ENCODE results near the gene KHNYN. TPM values are rescaled to one million over a fixed set of nuclear protein-coding genes. Genes with fewer than 3 reads are reported as not detected.
"Not testable (repeated sequence)": the region's sequence is repeated elsewhere in the genome, so short reads cannot be mapped to it uniquely, and the experiment has no call there.

KHNYN gene
- total and polyA plus RNA-seq, 2 experiments from 2014 or later: 2.7 to 28.1 TPM

DNA sequence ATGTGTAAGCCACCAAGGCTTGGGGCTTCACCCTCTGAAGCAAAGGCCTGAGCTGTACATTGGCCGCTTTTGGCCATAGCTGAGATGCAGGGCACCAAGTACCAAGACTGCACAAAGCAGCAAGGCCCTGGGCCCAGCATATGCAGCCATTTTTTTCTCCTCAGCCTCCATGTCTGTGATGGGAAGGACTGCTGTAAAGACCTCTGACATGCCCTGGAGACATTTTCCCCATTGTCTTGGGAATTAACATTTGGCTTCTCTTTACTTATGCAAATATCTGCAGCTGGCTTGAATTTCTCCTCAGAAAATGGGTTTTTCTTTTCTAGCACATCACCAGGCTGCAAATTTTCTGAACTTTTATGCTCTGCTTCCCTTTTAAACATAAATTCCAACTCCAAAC, 50.2 kb downstream of the KHNYN start:
- not testable (repeated sequence) for H3F3A ChIP-seq (replicated peaks; ENCODE audit: low read depth); H3K27ac Mint-ChIP-seq; H3K4me1 ChIP-seq (ENCODE audit: insufficient read depth); H3K4me3 Mint-ChIP-seq; H3K27me3 Mint-ChIP-seq (ENCODE audit: insufficient read depth, low read depth, poor library complexity); H3K27ac ChIP-seq (ENCODE audit: low read depth); H4K20me1 ChIP-seq (replicated peaks; ENCODE audit: insufficient read depth); H3K4me3 ChIP-seq; H3K36me3 ChIP-seq (ENCODE audit: insufficient read depth); H3K79me2 ChIP-seq (replicated peaks; ENCODE audit: insufficient read depth); H3K27me3 ChIP-seq (ENCODE audit: insufficient read depth); ATAC-seq; H2AFZ ChIP-seq
- Histone ChIP-seq H3K9me2 (ENCODE audit: insufficient read depth) (peaks cover 17% of the 10 kb centered on the region), H3K4me2 (peak overlapping the region; percentile 57)
- Mint-ChIP-seq H3K4me1 (peaks cover 10% of the 10 kb centered on the region), H3K36me3 (ENCODE audit: low read depth) (peaks cover 26% of the 10 kb centered on the region), H3K9me3 (peaks cover 31% of the 10 kb centered on the region)
- TF ChIP-seq, protein P1, sequence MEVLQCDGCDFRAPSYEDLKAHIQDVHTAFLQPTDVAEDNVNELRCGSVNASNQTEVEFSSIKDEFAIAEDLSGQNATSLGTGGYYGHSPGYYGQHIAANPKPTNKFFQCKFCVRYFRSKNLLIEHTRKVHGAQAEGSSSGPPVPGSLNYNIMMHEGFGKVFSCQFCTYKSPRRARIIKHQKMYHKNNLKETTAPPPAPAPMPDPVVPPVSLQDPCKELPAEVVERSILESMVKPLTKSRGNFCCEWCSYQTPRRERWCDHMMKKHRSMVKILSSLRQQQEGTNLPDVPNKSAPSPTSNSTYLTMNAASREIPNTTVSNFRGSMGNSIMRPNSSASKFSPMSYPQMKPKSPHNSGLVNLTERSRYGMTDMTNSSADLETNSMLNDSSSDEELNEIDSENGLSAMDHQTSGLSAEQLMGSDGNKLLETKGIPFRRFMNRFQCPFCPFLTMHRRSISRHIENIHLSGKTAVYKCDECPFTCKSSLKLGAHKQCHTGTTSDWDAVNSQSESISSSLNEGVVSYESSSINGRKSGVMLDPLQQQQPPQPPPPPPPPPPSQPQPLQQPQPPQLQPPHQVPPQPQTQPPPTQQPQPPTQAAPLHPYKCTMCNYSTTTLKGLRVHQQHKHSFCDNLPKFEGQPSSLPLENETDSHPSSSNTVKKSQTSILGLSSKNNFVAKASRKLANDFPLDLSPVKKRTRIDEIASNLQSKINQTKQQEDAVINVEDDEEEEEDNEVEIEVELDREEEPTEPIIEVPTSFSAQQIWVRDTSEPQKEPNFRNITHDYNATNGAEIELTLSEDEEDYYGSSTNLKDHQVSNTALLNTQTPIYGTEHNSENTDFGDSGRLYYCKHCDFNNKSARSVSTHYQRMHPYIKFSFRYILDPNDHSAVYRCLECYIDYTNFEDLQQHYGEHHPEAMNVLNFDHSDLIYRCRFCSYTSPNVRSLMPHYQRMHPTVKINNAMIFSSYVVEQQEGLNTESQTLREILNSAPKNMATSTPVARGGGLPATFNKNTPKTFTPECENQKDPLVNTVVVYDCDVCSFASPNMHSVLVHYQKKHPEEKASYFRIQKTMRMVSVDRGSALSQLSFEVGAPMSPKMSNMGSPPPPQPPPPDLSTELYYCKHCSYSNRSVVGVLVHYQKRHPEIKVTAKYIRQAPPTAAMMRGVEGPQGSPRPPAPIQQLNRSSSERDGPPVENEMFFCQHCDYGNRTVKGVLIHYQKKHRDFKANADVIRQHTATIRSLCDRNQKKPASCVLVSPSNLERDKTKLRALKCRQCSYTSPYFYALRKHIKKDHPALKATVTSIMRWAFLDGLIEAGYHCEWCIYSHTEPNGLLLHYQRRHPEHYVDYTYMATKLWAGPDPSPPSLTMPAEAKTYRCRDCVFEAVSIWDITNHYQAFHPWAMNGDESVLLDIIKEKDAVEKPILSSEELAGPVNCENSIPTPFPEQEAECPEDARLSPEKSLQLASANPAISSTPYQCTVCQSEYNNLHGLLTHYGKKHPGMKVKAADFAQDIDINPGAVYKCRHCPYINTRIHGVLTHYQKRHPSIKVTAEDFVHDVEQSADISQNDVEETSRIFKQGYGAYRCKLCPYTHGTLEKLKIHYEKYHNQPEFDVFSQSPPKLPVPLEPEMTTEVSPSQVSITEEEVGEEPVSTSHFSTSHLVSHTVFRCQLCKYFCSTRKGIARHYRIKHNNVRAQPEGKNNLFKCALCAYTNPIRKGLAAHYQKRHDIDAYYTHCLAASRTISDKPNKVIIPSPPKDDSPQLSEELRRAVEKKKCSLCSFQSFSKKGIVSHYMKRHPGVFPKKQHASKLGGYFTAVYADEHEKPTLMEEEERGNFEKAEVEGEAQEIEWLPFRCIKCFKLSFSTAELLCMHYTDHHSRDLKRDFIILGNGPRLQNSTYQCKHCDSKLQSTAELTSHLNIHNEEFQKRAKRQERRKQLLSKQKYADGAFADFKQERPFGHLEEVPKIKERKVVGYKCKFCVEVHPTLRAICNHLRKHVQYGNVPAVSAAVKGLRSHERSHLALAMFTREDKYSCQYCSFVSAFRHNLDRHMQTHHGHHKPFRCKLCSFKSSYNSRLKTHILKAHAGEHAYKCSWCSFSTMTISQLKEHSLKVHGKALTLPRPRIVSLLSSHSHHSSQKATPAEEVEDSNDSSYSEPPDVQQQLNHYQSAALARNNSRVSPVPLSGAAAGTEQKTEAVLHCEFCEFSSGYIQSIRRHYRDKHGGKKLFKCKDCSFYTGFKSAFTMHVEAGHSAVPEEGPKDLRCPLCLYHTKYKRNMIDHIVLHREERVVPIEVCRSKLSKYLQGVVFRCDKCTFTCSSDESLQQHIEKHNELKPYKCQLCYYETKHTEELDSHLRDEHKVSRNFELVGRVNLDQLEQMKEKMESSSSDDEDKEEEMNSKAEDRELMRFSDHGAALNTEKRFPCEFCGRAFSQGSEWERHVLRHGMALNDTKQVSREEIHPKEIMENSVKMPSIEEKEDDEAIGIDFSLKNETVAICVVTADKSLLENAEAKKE (CRISPR knock-in tag; IDR thresholded peaks at IDR 0.05): peak; percentile 62
- peak; percentile 28 for DNase-seq (ENCODE audit: low spot score)

DNA sequence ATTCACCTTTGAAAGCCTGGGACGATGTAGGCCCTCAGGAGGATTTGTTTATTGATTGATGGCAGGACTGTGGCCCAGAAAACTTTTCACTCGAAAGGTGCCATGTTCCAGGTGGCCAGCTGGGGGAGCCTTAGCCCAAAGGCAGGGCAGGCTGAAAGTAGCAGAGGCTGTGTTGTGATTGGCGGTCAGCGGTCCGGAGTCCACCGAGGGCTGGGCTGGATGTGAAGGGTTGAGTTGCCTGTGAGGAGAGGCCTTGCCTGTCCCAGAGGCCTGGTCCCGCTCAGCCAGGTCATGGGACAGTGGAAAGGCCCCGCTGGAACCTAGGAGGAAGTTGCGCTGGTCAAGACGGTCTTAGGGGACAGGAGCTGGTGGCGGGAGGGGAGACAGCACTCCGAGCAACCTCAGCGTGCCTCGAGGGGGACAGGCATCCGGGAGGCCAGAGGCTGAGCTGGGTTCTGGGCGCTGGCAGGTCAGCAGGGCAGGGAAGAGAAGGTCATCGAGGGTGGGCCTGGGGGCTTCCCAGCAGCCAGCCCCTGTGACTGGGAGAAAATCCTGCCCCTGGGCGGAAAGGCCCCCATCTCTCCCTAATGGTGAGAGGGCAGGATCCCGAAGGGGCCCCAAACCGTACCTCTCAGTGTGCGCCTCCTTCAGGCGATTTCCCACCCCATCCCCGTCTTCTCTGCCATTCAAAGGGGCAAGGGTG, 52.0 kb downstream of the KHNYN start:
- no peak overlapping the region for H3K4me3 Mint-ChIP-seq
- H3F3A ChIP-seq (replicated peaks; ENCODE audit: low read depth): no peaks in the 10 kb centered on the region

More for the DNA sequence above, 52.0 kb downstream of the KHNYN start:
- Histone ChIP-seq H3K4me1 (ENCODE audit: insufficient read depth) (peaks cover 4% of the 10 kb centered on the region; the same call in 1 of the 2 replicates), H3K4me2 (no peak overlapping the region), H4K20me1 (replicated peaks; ENCODE audit: insufficient read depth) (no peaks in the 10 kb centered on the region), H2AFZ (peak overlapping the region; percentile 89), H3K9me2 (ENCODE audit: insufficient read depth) (peaks cover 17% of the 10 kb centered on the region), H3K27me3 (ENCODE audit: insufficient read depth) (no peaks in the 10 kb centered on the region), H3K36me3 (ENCODE audit: insufficient read depth) (no peaks in the 10 kb centered on the region; the same call in 1 of the 2 replicates), H3K4me3 (no peak overlapping the region), H3K79me2 (replicated peaks; ENCODE audit: insufficient read depth) (no peaks in the 10 kb centered on the region; the same call in 1 of the 2 replicates), H3K27ac (ENCODE audit: low read depth) (no peak overlapping the region)
- Mint-ChIP-seq H3K4me1 (peaks cover 10% of the 10 kb centered on the region), H3K9me3 (peaks cover 31% of the 10 kb centered on the region), H3K36me3 (ENCODE audit: low read depth) (peaks cover 26% of the 10 kb centered on the region), H3K27ac (no peak overlapping the region; the same call in 1 of the 2 replicates), H3K27me3 (ENCODE audit: insufficient read depth, low read depth, poor library complexity) (peaks cover 2% of the 10 kb centered on the region)
- TF ChIP-seq NANOG (IDR thresholded peaks at IDR 0.05; ENCODE audit: borderline replicate concordance): no peak
- no peak for TF ChIP-seq POLR2AphosphoS5 (IDR thresholded peaks at IDR 0.05; ENCODE audit: low read depth)
- TF ChIP-seq EZH2phosphoT487 (IDR thresholded peaks at IDR 0.05; ENCODE audit: unreplicated experiment): no peak
- TF ChIP-seq, protein P2, sequence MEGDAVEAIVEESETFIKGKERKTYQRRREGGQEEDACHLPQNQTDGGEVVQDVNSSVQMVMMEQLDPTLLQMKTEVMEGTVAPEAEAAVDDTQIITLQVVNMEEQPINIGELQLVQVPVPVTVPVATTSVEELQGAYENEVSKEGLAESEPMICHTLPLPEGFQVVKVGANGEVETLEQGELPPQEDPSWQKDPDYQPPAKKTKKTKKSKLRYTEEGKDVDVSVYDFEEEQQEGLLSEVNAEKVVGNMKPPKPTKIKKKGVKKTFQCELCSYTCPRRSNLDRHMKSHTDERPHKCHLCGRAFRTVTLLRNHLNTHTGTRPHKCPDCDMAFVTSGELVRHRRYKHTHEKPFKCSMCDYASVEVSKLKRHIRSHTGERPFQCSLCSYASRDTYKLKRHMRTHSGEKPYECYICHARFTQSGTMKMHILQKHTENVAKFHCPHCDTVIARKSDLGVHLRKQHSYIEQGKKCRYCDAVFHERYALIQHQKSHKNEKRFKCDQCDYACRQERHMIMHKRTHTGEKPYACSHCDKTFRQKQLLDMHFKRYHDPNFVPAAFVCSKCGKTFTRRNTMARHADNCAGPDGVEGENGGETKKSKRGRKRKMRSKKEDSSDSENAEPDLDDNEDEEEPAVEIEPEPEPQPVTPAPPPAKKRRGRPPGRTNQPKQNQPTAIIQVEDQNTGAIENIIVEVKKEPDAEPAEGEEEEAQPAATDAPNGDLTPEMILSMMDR (conservative IDR thresholded peaks at IDR 0.05; ENCODE audit: low read depth in 2 of 2): peak; percentile 82 to 94
- TF ChIP-seq, protein P3, sequence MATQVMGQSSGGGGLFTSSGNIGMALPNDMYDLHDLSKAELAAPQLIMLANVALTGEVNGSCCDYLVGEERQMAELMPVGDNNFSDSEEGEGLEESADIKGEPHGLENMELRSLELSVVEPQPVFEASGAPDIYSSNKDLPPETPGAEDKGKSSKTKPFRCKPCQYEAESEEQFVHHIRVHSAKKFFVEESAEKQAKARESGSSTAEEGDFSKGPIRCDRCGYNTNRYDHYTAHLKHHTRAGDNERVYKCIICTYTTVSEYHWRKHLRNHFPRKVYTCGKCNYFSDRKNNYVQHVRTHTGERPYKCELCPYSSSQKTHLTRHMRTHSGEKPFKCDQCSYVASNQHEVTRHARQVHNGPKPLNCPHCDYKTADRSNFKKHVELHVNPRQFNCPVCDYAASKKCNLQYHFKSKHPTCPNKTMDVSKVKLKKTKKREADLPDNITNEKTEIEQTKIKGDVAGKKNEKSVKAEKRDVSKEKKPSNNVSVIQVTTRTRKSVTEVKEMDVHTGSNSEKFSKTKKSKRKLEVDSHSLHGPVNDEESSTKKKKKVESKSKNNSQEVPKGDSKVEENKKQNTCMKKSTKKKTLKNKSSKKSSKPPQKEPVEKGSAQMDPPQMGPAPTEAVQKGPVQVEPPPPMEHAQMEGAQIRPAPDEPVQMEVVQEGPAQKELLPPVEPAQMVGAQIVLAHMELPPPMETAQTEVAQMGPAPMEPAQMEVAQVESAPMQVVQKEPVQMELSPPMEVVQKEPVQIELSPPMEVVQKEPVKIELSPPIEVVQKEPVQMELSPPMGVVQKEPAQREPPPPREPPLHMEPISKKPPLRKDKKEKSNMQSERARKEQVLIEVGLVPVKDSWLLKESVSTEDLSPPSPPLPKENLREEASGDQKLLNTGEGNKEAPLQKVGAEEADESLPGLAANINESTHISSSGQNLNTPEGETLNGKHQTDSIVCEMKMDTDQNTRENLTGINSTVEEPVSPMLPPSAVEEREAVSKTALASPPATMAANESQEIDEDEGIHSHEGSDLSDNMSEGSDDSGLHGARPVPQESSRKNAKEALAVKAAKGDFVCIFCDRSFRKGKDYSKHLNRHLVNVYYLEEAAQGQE (IDR thresholded peaks at IDR 0.05; ENCODE audit: unreplicated experiment): no peak
- TF ChIP-seq JUNB (IDR thresholded peaks at IDR 0.05; ENCODE audit: unreplicated experiment): no peak
- no peak for TF ChIP-seq ZNF114 (CRISPR knock-in tag; IDR thresholded peaks at IDR 0.05)
- ATAC-seq (peak; percentile 99), DNase-seq (ENCODE audit: low spot score) (peak; percentile 92)
